Colonic mucosa (tissue), 4 donors: Measurements from ENCODE around the gene LCP1. TPM values are rescaled to one million over a fixed set of nuclear protein-coding genes. Genes with fewer than 3 reads are reported as not detected.
A peak's percentile ranks its signal among the peaks of the same experiment; 100 is the strongest.

Experiments used
- DNase-seq: peaks from one replicate; pipeline ENCODE4 v3.0.0-alpha.2; 2020
- H3K27ac ChIP-seq: fragments of 200-600 bp; one replicate; pipeline ENCODE4 v1.8.0; 2021
- H3K27me3 ChIP-seq: fragments of 200-600 bp; one replicate; pipeline ENCODE4 v1.8.0; 2021
- H3K36me3 ChIP-seq: fragments of 200-600 bp; one replicate; pipeline ENCODE4 v1.8.0; 2021
- H3K4me1 ChIP-seq: fragments of 200-600 bp; one replicate; pipeline ENCODE4 v1.8.0; 2021; ENCODE audit warnings: mild to moderate bottlenecking
- H3K4me3 ChIP-seq: fragments of 200-600 bp; one replicate; pipeline ENCODE4 v1.8.0; 2021
- H3K9ac ChIP-seq, 2 donors: one replicate each; pipeline ENCODE4 v1.7.0; 2013; ENCODE audit warnings: control low read depth in 2 of 2, low read depth in 2 of 2, low read length in 2 of 2
- H3K9me3 ChIP-seq: fragments of 200-600 bp; one replicate; pipeline ENCODE4 v1.8.0; 2021
- intact Hi-C: fragments of 100-400 bp; cut with DNase I; formaldehyde crosslinking; loops from one replicate; pipeline ENCODE4 v1.14.1; 2022
- total RNA-seq, 2 donors: library from RNA; stranded (reverse); fragmentation: NEBNext Ultra II Directional in 1 of 2; extraction: Animal tissue kit (Norgen Biotek cat#: 25700) in 1 of 2; gene quantifications; one replicate each; pipeline ENCODE4 v1.2.1, GENCODE V29; 2021
- TF ChIP-seq, protein P1 (sequence below): fragments of 200-600 bp; IDR thresholded peaks from one replicate; pipeline ENCODE4 v1.8.0; 2022; ENCODE audit warnings: antibody characterized with exemption, mild to moderate bottlenecking
- donor health status: healthy.
- donor health status: DM: no; HTN: no; CAD: no.
- donor health status: DM: no; HTN: no; CAD: no.

The LCP1 gene
- total RNA-seq, 2 donors from 2014 or later = 12.8 to 27.6 TPM

DNA sequence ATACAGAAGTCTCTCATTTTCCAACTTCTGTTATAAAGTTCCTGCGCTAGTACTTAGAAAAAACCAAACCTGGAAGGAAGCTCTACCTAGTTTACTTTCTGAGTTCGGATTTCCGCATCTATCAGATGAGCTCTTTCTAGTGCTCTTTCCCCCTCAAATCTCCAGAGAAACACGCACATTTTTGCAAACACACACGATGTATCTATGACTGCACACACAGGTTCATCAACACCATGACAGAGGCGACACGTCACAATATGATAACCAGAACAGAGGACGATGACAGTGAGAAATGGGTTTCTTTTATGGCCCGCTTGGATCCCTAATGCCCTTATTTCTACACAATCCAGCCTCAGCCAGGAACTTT, 29.1 kb upstream of the LCP1 start:
- H3K36me3 ChIP-seq = no peaks in the 10 kb centered on the region

DNA sequence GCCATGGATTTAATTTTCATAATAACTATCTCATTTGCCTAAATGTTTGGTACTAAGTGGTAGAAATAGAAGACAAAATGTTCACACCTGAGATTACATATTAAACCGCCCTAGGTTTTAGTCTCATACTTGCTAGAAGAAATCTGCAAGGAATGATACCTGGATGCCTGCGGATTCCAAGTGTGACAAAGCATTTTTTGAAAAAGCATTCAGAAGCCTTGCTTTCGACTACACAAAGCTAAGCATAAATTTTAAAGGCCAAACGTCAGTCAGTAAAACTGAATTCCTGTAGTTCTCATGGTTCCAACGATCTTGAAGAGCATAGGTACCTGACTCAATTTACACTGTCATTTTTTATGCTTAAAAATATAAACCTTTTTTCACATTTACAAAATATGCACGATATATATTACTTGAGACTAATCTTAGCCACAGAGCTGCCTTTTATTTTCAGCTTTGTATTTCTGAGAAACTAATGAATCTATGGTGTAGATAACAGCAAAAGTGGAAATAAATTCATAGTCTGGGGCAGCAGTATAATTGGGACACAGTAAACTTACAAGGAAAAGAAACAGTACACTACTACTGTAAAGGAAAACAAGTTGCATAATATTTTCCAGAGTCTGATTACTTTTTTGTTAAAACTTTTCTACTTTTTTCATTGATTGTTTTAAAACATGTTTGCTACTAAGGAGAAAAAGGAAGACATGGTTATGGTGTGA, 28.5 kb upstream of the LCP1 start:
- no peak overlapping the region for H3K9ac ChIP-seq
- H3K4me3 ChIP-seq = peak overlapping the region; percentile 35
- H3K27me3 ChIP-seq = no peaks in the 10 kb centered on the region
- TF ChIP-seq, protein P1, sequence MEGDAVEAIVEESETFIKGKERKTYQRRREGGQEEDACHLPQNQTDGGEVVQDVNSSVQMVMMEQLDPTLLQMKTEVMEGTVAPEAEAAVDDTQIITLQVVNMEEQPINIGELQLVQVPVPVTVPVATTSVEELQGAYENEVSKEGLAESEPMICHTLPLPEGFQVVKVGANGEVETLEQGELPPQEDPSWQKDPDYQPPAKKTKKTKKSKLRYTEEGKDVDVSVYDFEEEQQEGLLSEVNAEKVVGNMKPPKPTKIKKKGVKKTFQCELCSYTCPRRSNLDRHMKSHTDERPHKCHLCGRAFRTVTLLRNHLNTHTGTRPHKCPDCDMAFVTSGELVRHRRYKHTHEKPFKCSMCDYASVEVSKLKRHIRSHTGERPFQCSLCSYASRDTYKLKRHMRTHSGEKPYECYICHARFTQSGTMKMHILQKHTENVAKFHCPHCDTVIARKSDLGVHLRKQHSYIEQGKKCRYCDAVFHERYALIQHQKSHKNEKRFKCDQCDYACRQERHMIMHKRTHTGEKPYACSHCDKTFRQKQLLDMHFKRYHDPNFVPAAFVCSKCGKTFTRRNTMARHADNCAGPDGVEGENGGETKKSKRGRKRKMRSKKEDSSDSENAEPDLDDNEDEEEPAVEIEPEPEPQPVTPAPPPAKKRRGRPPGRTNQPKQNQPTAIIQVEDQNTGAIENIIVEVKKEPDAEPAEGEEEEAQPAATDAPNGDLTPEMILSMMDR = no peak
- H3K9me3 ChIP-seq = no peaks in the 10 kb centered on the region
- no peaks in the 10 kb centered on the region for H3K4me1 ChIP-seq
- H3K27ac ChIP-seq = no peak overlapping the region
- intact Hi-C loops = no loop called here
- DNase-seq = no peak
- H3K36me3 ChIP-seq = no peaks in the 10 kb centered on the region

More for the DNA sequence above, 29.1 kb upstream of the LCP1 start:
- no peak for DNase-seq
- Histone ChIP-seq H3K9me3 (no peaks in the 10 kb centered on the region), H3K4me1 (no peaks in the 10 kb centered on the region), H3K4me3 (peak overlapping the region; percentile 35), H3K9ac (no peak overlapping the region), H3K27ac (no peak overlapping the region), H3K27me3 (no peaks in the 10 kb centered on the region)
- intact Hi-C loops = no loop called here
- TF ChIP-seq, protein P1 = no peak

DNA sequence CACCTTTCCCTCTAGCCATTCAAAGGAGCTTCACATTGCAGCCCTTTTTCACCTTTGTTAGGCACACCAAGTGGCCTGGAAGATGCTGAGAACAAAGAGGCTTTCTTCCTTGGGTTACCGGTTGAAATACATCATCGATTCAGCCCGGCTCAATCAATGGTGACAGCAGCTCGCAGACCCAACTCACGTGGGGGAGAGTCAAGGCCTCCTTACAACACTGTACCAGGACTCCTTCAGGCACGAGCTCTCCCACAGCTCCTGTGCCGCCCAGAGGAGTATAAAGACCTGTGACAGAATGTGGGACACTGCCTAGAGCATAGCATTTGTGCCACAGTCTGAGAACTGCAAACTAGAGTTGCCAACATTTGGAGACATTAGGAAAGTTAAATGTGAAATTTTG, 25.9 kb upstream of the LCP1 start:
- no peak for DNase-seq
- Histone ChIP-seq H3K27ac (no peak overlapping the region), H3K4me3 (no peak overlapping the region), H3K9me3 (no peaks in the 10 kb centered on the region), H3K27me3 (no peaks in the 10 kb centered on the region), H3K4me1 (no peaks in the 10 kb centered on the region), H3K36me3 (no peaks in the 10 kb centered on the region), H3K9ac (no peak overlapping the region)
- intact Hi-C loops = no loop called here
- TF ChIP-seq, protein P1 = no peak

DNA sequence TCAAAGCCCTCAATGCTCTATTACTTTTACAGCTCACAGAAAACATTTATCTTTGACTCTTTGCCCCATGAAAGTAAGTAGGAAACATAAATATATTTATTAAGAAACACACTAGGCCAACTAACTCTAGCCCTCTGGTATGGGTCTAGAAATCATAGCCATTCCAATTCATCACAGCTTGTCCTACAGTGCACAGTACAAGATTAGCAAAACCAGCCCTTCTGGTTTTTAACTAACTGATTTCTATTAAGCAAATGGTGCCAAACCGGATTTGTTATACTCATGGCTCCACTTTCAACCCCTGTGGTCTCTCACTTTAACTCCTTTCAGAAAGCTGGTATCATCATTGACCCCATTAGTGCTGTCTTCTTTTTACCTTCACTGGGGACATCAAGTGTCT, 24.2 kb upstream of the LCP1 start:
- no peaks in the 10 kb centered on the region for H3K4me1 ChIP-seq
- H3K4me3 ChIP-seq = no peak overlapping the region
- DNase-seq = no peak
- no peak overlapping the region for H3K9ac ChIP-seq
- intact Hi-C loops = no loop called here
- TF ChIP-seq, protein P1 = no peak
- no peak overlapping the region for H3K27ac ChIP-seq
- no peaks in the 10 kb centered on the region for H3K9me3 ChIP-seq
- H3K36me3 ChIP-seq = no peaks in the 10 kb centered on the region
- no peaks in the 10 kb centered on the region for H3K27me3 ChIP-seq

DNA sequence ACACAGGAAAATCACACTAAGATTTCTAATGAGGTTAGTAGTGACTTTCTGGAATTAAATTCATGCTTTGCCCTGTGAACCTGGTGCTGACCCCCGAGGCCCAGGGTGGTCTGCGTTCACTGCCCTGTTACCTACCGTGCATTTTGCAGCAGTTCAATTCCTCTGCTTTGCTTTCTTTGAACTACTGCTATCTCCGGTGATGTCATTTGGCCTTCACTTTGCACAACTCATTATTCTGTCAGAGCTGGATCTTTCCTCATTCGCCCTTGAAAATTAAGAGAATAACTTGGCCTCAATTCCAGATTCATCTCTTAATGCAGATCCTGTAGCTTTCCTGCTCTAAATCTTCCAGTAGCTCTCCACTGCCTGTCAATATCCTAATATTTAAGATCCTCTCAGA, 21.0 kb upstream of the LCP1 start:
- Histone ChIP-seq H3K9ac (peak overlapping the region in 1 of 2 donors; percentile 12), H3K4me3 (no peak overlapping the region), H3K4me1 (no peaks in the 10 kb centered on the region), H3K9me3 (no peaks in the 10 kb centered on the region), H3K36me3 (no peaks in the 10 kb centered on the region), H3K27ac (no peak overlapping the region), H3K27me3 (no peaks in the 10 kb centered on the region)
- TF ChIP-seq, protein P1 = no peak
- DNase-seq = no peak
- intact Hi-C loops = no loop called here
